Fibroblast of skin of abdomen (primary cell): ENCODE measurements around the gene DBP.
"Not testable (repeated sequence)": the region's sequence is repeated elsewhere in the genome, so short reads cannot be mapped to it uniquely, and the experiment has no call there.

ENCODE experiments used
- DNase-seq: peaks from one replicate; pipeline ENCODE4 v3.0.0-alpha.2; 2013

The DBP gene

GRCh38 chr19:48665786-48666185 lies 28.6 kb upstream of the DBP start:
- DNase-seq, result no peak

GRCh38 chr19:48664476-48664875 lies 27.3 kb upstream of the DBP start:
- no peak for DNase-seq

- no peak for DNase-seq
These were observed 26.5 kb upstream of the DBP start for GRCh38 chr19:48663667-48664066.

- no peak for DNase-seq
These were observed 24.5 kb upstream of the DBP start for GRCh38 chr19:48661711-48662090.

GRCh38 chr19:48660852-48661710 lies 23.9 kb upstream of the DBP start:
- peak; percentile 83 for DNase-seq

DNA sequence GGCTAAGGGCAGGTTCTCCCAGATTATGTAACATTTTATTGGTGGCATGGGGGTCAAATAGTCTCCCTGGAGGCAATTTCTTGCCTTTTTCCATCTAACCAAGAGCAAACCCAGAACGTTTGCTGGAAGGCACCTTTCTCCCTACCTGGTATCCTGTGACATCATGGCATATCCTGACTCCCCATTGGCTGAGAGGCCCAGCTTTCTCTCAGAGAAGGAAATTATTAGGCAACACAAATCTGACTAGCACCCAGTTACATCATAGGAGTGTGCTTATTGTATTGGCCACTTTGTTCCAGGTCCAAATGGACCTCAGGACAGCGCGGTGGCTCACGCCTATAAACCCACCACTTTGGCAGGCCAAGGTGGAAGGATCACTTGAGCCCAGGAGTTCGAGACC lies 22.6 kb upstream of the DBP start:
- DNase-seq, result no peak

DNA sequence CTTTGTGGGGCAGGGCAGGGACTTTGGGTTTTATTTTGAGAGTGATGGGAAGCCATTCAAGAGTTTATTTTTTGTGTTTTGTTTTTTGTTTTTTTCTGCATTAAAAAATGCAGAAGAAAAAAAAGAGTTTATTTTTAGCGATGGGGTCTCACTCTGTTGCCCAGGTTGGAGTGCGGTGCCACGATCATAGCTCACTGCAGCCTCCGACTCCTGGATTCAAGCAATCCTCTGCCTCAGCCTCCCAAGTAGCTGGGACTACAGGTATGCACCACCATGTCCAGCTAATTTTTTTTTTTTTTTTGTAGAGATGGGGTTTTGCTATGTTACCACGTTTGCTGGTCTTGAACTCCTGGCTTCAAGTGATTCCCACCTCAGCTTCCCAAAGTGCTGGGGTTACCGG lies 21.3 kb upstream of the DBP start:
- DNase-seq, result no peak

DNA sequence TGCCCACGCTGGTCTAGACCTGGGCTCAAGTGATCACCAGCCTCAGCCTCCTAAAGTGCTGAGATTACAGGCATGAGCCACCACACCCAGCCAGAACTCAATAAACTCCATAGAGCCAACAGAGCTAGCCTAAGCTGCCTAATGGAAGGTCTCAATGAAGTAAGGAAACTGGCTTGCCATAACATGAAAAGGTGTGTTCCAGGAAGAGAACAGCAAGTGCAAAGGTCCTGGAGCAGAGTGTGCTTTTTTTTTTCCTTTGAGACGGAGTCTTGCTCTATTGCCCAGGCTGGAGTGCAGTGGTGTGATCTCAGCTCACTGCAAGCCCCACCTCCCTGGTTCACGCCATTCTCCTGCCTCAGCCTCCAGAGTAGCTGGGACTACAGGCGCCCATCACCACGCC lies 20.6 kb upstream of the DBP start:
- not testable (repeated sequence) for DNase-seq

DNA sequence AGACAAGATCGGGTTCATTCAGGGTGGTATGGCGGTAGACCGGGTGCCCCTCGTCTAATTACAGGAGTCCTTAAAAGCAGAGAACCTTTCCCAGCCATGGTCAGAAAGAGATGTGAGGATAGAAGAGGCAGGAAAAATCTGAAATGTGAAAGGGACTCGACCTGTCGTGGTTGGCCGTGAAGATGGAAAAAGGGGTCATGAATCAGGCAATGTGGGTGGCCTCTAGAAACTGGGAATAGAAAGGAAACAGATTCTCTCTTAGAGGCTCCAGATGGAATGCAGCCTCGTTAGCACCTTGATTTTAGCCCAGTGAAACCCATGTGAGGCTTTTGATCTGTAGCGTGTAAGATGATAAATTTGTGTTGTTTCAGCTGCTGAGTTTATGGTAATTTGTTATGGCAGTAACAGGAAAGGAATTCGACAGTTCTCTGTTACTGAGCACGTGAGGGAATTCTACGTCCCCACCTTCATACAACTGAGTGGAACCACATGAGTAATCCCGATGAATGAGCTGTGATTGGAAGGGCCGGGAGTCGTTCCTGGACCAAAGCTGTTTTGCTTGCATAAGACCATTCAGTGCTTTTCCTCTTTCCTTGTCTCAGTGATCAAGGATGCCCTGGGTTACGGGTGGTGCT lies 19.8 kb upstream of the DBP start:
- DNase-seq, result peak; percentile 86

GRCh38 chr19:48654299-48655059 lies 17.3 kb upstream of the DBP start:
- DNase-seq, result no peak

DNA sequence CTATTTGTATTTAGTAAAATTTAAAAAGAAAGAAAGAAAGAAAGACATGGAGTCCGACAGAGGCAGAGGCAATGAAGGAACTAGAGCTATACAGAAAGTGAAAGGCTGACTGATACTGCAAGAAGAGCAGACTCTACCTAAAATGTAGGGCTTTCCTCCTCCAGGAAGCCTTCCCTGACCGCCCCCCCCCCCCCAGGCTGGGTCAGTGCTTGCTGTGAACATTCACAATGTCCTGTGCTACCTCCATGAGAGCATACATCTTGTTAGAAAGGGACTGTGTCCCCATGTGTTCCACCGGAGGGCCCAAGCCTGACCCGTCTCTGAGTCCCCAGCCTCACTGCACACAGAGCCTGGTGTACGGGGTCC lies 14.5 kb upstream of the DBP start:
- no peak for DNase-seq

DNA sequence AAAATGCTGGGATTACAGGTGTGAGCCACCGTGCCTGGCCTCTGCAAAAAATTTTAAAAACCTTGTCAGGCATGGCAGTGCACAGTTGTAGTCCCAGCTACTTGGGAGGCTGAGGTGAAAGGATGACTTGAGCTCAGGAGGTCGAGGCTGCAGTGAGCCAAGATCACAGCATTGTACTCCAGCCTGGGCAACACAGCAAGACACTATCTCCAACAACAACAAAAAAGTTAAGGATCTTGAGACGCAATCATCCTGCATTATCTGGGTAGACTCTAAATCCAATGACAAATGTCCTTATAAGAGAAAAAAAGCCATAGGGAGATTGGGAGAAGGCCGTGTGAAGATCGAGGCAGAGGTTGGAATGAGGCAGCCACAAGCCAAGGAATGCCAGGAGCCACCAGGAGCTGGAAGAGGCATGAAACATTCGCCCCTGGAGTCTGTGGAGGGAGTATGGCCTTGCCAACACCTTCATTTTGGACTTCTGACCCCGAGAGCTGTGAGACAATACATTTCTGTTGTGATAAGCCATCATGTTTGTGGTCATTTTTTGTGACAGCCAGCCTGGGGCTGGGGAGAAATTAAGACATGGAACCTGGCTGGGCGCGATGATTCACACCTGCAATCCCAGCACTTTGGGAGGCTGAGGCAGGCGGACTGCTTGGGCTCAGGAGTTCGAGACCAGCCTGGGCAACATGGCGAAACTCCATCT lies 13.9 kb upstream of the DBP start:
- no peak for DNase-seq

DNA sequence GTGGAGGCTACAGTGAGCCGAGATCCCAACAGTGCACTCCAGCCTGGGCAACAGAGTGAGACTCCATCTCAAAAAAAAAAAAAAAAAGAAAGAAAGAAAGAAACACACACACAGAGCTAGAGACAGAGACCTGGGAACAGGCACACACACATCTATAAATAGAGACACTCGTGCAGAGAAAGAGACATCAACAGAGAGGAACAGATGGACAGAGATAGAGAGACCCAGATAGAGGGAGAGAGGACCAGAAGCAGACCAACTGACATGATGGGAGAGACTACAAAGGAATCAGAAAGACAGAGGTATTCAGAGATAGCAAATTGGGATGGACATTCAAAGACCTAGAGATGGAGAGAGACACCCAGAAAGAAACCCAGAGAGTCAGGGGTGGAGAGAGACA lies 11.0 kb upstream of the DBP start:
- DNase-seq, result no peak

- peak; percentile 79 for DNase-seq
These were observed 9.6 kb upstream of the DBP start for GRCh38 chr19:48646722-48647216.

DNA sequence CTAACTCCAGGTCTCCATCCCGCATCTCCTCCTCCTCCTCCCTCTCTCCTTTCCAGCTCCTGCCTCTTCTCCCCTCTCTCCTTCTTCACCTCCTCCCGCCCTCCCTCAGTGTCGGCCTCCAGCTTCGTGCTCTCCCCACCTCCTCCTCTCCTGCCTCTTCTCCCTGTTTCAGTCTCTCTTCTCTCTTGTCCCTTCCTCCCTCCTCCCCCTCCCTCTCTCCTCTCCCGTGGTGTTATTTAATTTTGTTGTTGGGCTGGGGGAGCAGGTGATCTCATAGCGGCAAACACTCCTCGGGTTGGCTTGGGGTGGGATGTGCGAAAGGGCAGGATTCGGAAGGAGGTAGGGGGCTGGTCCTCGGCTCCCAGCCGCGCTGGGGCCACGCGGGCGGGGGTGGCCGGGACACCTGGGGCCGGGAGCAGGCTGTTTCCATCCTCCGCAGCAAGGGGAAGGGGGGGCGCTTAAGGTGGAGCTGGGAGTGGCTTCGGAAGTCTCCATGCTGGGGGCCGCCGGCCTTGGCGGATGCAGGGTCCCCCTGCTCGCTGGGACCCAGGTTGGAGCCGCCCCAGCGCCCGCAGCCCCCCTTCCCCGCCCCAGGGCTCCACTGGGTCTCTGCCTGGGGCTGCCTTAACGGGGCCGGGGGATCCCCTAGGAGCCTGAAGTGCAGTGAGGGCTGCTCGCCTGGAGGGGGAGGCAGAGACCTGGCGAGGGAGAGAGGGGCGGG lies 9.0 kb upstream of the DBP start, which contains the start of gene CA11:
Gene CA11 (minus strand): TSS at position 187 of the 721 bp plus-strand sequence. CDS start 555 bp downstream, outside the sequence.
- no peak for DNase-seq

DNA sequence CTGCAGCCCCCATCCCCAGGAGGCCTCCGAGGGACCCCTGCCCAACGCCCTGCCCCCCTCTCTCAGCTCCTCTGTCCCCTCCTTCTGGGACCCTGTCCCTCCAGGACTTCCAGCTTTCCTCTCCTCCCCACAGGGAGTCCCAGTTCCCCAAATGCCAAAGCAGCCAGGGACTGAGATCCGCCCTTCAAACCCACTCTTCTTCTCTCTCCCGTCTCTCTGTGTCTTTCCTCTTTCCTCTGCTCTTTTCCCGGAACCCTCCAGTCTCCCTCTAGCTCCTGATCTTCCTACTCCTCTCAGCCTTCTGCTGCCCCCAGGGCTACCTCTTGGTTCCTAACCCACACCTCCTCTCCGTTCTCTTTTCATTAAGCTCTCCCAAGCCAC lies 8.4 kb upstream of the DBP start:
- DNase-seq, result no peak

DNA sequence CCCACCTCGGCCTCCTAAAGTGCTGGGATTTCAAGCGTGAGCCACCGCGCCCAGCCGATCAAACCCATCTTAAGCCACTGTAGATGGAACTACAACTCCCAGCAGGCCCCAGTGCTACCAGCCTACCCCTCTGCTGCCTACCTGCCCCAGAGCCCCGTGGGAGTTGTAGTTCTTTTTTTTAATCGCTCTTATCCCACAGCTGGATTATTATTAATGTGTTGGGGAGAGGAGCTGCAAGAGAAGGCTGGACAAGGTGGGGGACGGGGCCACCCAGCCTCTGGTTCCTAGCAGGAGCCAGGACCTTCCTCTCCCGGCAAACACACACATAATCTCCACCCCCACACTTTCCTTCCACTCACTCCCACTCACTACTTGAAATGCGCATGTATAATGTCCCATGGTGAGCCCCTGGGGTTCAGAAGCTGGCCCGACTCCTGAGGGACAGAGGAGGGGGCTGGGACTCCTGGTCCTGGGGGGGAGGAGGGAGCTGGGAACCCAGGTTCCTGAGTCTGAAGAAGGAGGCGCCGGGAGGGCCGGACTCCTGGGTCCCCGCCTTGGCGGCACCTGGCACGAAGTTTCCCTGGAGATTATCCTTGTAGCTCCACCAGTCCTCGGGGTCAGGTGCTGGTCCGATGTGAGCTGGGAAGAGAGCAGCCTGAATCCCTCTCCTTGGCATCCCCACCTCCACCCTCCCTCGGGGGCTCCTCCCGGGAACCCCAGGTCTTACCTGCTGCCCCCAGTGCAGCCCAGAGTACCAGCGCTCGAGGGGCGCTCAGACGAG lies 7.8 kb upstream of the DBP start:
- peak; percentile 57 for DNase-seq

DNA sequence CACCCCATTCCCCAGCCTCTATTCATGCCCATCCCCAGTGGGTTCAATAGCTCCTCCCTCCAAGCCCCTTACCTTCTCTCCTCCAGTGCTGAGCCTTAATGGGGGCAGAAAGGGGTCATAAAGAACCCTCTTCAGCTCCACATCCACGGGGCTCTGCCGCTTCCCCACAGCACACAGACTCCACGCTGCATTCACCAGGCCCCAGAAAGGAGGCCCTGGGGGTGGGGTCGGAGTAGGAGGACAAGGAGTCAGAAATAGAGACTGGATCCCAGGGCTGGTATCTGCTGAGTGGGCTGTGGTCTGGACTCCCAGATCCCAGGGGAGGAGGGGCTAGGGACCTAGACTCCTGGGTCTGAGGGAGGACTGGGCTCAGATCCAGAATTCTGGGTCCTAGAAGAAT lies 7.2 kb upstream of the DBP start:
- no peak for DNase-seq

GRCh38 chr19:48642862-48643261 lies 5.7 kb upstream of the DBP start:
- no peak for DNase-seq

- no peak for DNase-seq
These were observed 4.7 kb upstream of the DBP start for GRCh38 chr19:48641850-48642249.
